Glutamatergic neuron (in vitro differentiated cells): ENCODE data around the gene KCNMA1. TPM values are rescaled to one million over a fixed set of nuclear protein-coding genes. Genes with fewer than 3 reads are reported as not detected.

Source experiments
- DNase-seq: peaks from one replicate; pipeline ENCODE4 v3.0.0; 2022
- H3K27ac Mint-ChIP-seq: one replicate; pipeline ENCODE4 v1.8.0; 2020; ENCODE audit warnings: mild to moderate bottlenecking, mixed read lengths, inconsistent platforms; ENCODE audit not compliant: unreplicated experiment
- H3K27me3 Mint-ChIP-seq: one replicate; pipeline ENCODE4 v1.8.0; 2020; ENCODE audit warnings: mild to moderate bottlenecking, moderate library complexity, mixed read lengths, inconsistent platforms; ENCODE audit not compliant: unreplicated experiment
- H3K36me3 Mint-ChIP-seq: one replicate; pipeline ENCODE4 v1.8.0; 2020; ENCODE audit warnings: mild to moderate bottlenecking, mixed read lengths, inconsistent platforms; ENCODE audit not compliant: unreplicated experiment
- H3K4me1 Mint-ChIP-seq: one replicate; pipeline ENCODE4 v1.8.0; 2020; ENCODE audit warnings: mild to moderate bottlenecking, low read depth, mixed read lengths, inconsistent platforms; ENCODE audit not compliant: unreplicated experiment
- H3K4me3 Mint-ChIP-seq: one replicate; pipeline ENCODE4 v1.8.0; 2020; ENCODE audit warnings: mild to moderate bottlenecking, mixed read lengths, inconsistent platforms; ENCODE audit not compliant: unreplicated experiment
- H3K9me3 Mint-ChIP-seq: one replicate; pipeline ENCODE4 v1.8.0; 2020; ENCODE audit warnings: mild to moderate bottlenecking, moderate library complexity, mixed read lengths, inconsistent platforms; ENCODE audit not compliant: unreplicated experiment
- CTCF ChIP-seq: fragments of 200-600 bp; sonication (generic); IDR thresholded peaks from one replicate; pipeline ENCODE4 v1.5.0; 2021; ENCODE audit not compliant: partially characterized antibody, unreplicated experiment
- total RNA-seq: library from RNA; stranded (reverse); fragmentation: NEBNext Ultra II Directional; extraction: Animal tissue kit (Norgen Biotek cat#: 25700); gene quantifications from one replicate; pipeline ENCODE4 v1.2.1, GENCODE V29; 2021; ENCODE audit not compliant: unreplicated experiment

The KCNMA1 gene
- total RNA-seq, 1 donor from 2014 or later: 3.2 TPM

- DNase-seq: no peak
- no peak overlapping the region for H3K27ac Mint-ChIP-seq
- H3K4me3 Mint-ChIP-seq: no peak overlapping the region
- H3K9me3 Mint-ChIP-seq: no peaks in the 10 kb centered on the region
- H3K4me1 Mint-ChIP-seq: no peaks in the 10 kb centered on the region
- no peaks in the 10 kb centered on the region for H3K27me3 Mint-ChIP-seq
- no peaks in the 10 kb centered on the region for H3K36me3 Mint-ChIP-seq
- TF ChIP-seq CTCF: no peak
Measured at GRCh38 chr10:77266242-77266641, 371.4 kb downstream of the KCNMA1 start.

GRCh38 chr10:77264527-77264926 lies 373.1 kb downstream of the KCNMA1 start:
- Mint-ChIP-seq H3K27me3 (peaks cover 4% of the 10 kb centered on the region), H3K4me1 (no peaks in the 10 kb centered on the region), H3K36me3 (no peaks in the 10 kb centered on the region), H3K4me3 (no peak overlapping the region), H3K27ac (no peak overlapping the region), H3K9me3 (no peaks in the 10 kb centered on the region)
- no peak for TF ChIP-seq CTCF
- no peak for DNase-seq

- H3K27ac Mint-ChIP-seq: no peak overlapping the region
- DNase-seq: no peak
- H3K36me3 Mint-ChIP-seq: no peaks in the 10 kb centered on the region
- no peak overlapping the region for H3K4me3 Mint-ChIP-seq
- no peaks in the 10 kb centered on the region for H3K9me3 Mint-ChIP-seq
- H3K4me1 Mint-ChIP-seq: no peaks in the 10 kb centered on the region
- peaks cover 4% of the 10 kb centered on the region for H3K27me3 Mint-ChIP-seq
- no peak for TF ChIP-seq CTCF
Measured at GRCh38 chr10:77264107-77264506, 373.5 kb downstream of the KCNMA1 start.

- H3K4me1 Mint-ChIP-seq: no peaks in the 10 kb centered on the region
- peaks cover 4% of the 10 kb centered on the region for H3K27me3 Mint-ChIP-seq
- no peaks in the 10 kb centered on the region for H3K9me3 Mint-ChIP-seq
- H3K36me3 Mint-ChIP-seq: no peaks in the 10 kb centered on the region
- no peak overlapping the region for H3K4me3 Mint-ChIP-seq
- DNase-seq: no peak
- no peak for TF ChIP-seq CTCF
- no peak overlapping the region for H3K27ac Mint-ChIP-seq
Measured at GRCh38 chr10:77263700-77264099, 373.9 kb downstream of the KCNMA1 start.

- peaks cover 9% of the 10 kb centered on the region for H3K36me3 Mint-ChIP-seq
- DNase-seq: no peak
- TF ChIP-seq CTCF: no peak
- peaks cover 4% of the 10 kb centered on the region for H3K27me3 Mint-ChIP-seq
- H3K4me3 Mint-ChIP-seq: no peak overlapping the region
- H3K27ac Mint-ChIP-seq: no peak overlapping the region
- H3K4me1 Mint-ChIP-seq: no peaks in the 10 kb centered on the region
- H3K9me3 Mint-ChIP-seq: no peaks in the 10 kb centered on the region
Measured at GRCh38 chr10:77261146-77261545, 376.5 kb downstream of the KCNMA1 start.
